Stomach smooth muscle (tissue), 2 donors: ENCODE data around the gene UBTF.

ENCODE experiments used
- H3K27ac ChIP-seq: one replicate; pipeline ENCODE4 v1.7.0; 2013; ENCODE audit warnings: mild to moderate bottlenecking, low read length, inconsistent platforms
- H3K27me3 ChIP-seq, 2 donors: one replicate each; pipeline ENCODE4 v1.7.0; 2013; ENCODE audit warnings: low read length in 2 of 2; ENCODE audit not compliant: insufficient read depth in 2 of 2, control insufficient read depth in 1 of 2
- H3K36me3 ChIP-seq, 2 donors: one replicate each; pipeline ENCODE4 v1.7.0; 2013; ENCODE audit warnings: low read length in 2 of 2; ENCODE audit not compliant: control insufficient read depth in 2 of 2, insufficient read depth in 2 of 2
- H3K4me1 ChIP-seq: one replicate; pipeline ENCODE4 v1.7.0; 2013; ENCODE audit warnings: low read length; ENCODE audit not compliant: control insufficient read depth, insufficient read depth
- H3K4me3 ChIP-seq, 2 donors: one replicate each; pipeline ENCODE4 v1.7.0; 2013; ENCODE audit warnings: low read length in 2 of 2
- H3K9ac ChIP-seq, 2 donors: one replicate each; pipeline ENCODE4 v1.7.0; 2013; ENCODE audit warnings: low read length in 2 of 2, mild to moderate bottlenecking in 1 of 2
- H3K9me3 ChIP-seq, 2 donors: one replicate each; pipeline ENCODE4 v1.7.0; 2013; ENCODE audit warnings: low read length in 2 of 2; ENCODE audit not compliant: control insufficient read depth in 2 of 2
- donor health status: healthy.
- donor health status: Pancreatic carcinoma.

The UBTF gene

GRCh38 chr17:44155488-44155887 lies 64.0 kb downstream of the UBTF start:
- no peak overlapping the region for H3K4me3 ChIP-seq
- no peak overlapping the region for H3K27ac ChIP-seq
- H3K36me3 ChIP-seq = no peaks in the 10 kb centered on the region
- H3K9me3 ChIP-seq = no peaks in the 10 kb centered on the region
- no peaks in the 10 kb centered on the region for H3K27me3 ChIP-seq
- H3K4me1 ChIP-seq = no peaks in the 10 kb centered on the region
- no peak overlapping the region for H3K9ac ChIP-seq
